Stimulated activated naive B cell treated with anti-CD40 and anti-IgM and Interleukin-4, amounts not matched to agents 10 μg/mL and 1 μg/mL and 100 μg/mL, for 72 hours (primary cell): ENCODE measurements around the gene SH3BP2.
A peak's percentile ranks its signal among the peaks of the same experiment; 100 is the strongest.

Experiments used
- ATAC-seq, 2 donors: fragments of 150-1000 bp; cut with Tn5 transposase; replicated peaks; 2 replicates each; pipeline ENCODE4 v1.10.0; 2021; ENCODE audit warnings: moderate library complexity in 1 of 2
- DNase-seq: peaks from one replicate; pipeline ENCODE4 v3.0.0; 2021
- H3K27ac Mint-ChIP-seq: one replicate; pipeline ENCODE4 v1.8.0; 2022; ENCODE audit warnings: mild to moderate bottlenecking, mixed read lengths
- H3K27me3 Mint-ChIP-seq, 2 donors: one replicate each; pipeline ENCODE4 v1.8.0; 2022; ENCODE audit warnings: mixed read lengths in 2 of 2
- H3K36me3 Mint-ChIP-seq, 2 donors: one replicate each; pipeline ENCODE4 v1.8.0; 2022; ENCODE audit warnings: mixed read lengths in 2 of 2, mild to moderate bottlenecking in 1 of 2
- H3K4me1 Mint-ChIP-seq, 2 donors: one replicate each; pipeline ENCODE4 v1.8.0; 2022; ENCODE audit warnings: mixed read lengths in 2 of 2, mild to moderate bottlenecking in 1 of 2
- H3K4me3 Mint-ChIP-seq, 2 donors: one replicate each; pipeline ENCODE4 v1.8.0; 2022; ENCODE audit warnings: mild to moderate bottlenecking in 2 of 2, mixed read lengths in 2 of 2, moderate library complexity in 1 of 2
- H3K9me3 Mint-ChIP-seq, 2 donors: one replicate each; pipeline ENCODE4 v1.8.0; 2022; ENCODE audit warnings: mixed read lengths in 2 of 2, mild to moderate bottlenecking in 1 of 2

Gene SH3BP2

GRCh38 chr4:2831611-2832308 is 38.9 kb downstream of the SH3BP2 start:
- peak overlapping the region; percentile 97 for H3K27ac Mint-ChIP-seq
- H3K4me1 Mint-ChIP-seq: peaks cover 48 to 66% of the 10 kb centered on the region in 2 donors
- DNase-seq (peak; percentile 1), ATAC-seq (no peak)
- peaks cover 56 to 70% of the 10 kb centered on the region in 2 donors for H3K36me3 Mint-ChIP-seq
- peak overlapping the region in 1 of 2 donors; percentile 65 for H3K4me3 Mint-ChIP-seq
- no peaks in the 10 kb centered on the region for H3K9me3 Mint-ChIP-seq
- no peaks in the 10 kb centered on the region for H3K27me3 Mint-ChIP-seq

- peak; percentile 88 to 90 for ATAC-seq
- peaks cover 47 to 72% of the 10 kb centered on the region in 2 donors for H3K4me1 Mint-ChIP-seq
- peak overlapping the region; percentile 97 for H3K27ac Mint-ChIP-seq
- DNase-seq: peak; percentile 77
- peak overlapping the region; percentile 52 to 65 for H3K4me3 Mint-ChIP-seq
- no peaks in the 10 kb centered on the region for H3K27me3 Mint-ChIP-seq
- peaks cover 59 to 70% of the 10 kb centered on the region in 2 donors for H3K36me3 Mint-ChIP-seq
- H3K9me3 Mint-ChIP-seq: no peaks in the 10 kb centered on the region
These were observed 39.6 kb downstream of the SH3BP2 start for GRCh38 chr4:2832309-2832980.

GRCh38 chr4:2832981-2833670 is 40.2 kb downstream of the SH3BP2 start:
- H3K36me3 Mint-ChIP-seq: peaks cover 55 to 63% of the 10 kb centered on the region in 2 donors
- DNase-seq (no peak), ATAC-seq (peak; percentile 19 to 24)
- H3K4me3 Mint-ChIP-seq: peak overlapping the region; percentile 52 to 65
- no peaks in the 10 kb centered on the region for H3K27me3 Mint-ChIP-seq
- H3K9me3 Mint-ChIP-seq: no peaks in the 10 kb centered on the region
- H3K4me1 Mint-ChIP-seq: peaks cover 54 to 76% of the 10 kb centered on the region in 2 donors
- H3K27ac Mint-ChIP-seq: peak overlapping the region; percentile 97

- Mint-ChIP-seq H3K36me3 (peaks cover 50 to 58% of the 10 kb centered on the region in 2 donors), H3K9me3 (no peaks in the 10 kb centered on the region), H3K27ac (peak overlapping the region; percentile 97), H3K4me3 (no peak overlapping the region), H3K4me1 (peaks cover 53 to 76% of the 10 kb centered on the region in 2 donors), H3K27me3 (no peaks in the 10 kb centered on the region)
- no peak for DNase-seq
- no peak for ATAC-seq
These were observed 40.8 kb downstream of the SH3BP2 start for GRCh38 chr4:2833671-2834000.

DNA sequence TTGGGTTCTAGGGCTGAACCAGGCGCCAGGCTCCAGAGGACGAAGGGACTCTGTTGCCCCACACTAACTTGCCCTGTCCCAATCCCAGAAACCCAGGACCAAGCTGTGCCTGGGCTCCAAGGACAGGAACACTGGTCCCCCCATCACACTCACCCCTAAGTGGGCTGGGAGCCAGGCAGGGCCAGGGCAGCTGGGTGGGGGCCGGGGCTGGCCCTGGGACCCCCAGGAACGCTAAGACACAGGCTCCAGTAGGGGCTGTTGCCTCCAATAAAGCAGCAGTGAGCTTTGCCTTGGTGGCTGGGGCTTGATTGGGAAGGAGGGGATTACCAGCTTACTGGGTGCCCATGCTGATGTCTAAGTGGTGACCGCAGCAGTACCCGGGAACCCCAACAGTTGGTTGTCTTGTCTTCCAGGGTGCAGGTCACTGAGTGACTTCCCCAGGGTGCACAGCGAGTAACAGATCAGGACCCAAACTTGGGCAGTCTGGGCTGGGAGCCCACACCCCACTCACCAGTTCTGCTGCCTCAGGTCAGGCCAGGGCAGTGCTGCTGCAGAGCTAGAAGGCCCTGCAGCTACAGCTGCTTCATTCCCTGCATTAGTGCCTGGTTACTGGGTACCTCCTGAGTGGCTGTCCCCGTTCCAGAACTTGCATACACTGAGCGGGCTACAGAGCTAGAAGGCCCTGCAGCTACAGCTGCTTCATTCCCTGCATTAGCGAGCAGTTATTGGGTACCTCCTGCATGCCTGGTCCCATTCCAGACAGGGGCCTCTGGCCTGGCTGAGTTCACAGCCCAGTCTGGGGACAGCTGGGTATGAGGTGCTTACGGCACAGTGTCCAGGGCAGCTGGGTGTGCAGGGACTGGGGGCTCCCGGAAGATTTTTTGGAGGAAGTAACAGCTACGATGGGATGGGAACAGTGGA is 41.4 kb downstream of the SH3BP2 start:
- peak overlapping the region; percentile 97 for H3K27ac Mint-ChIP-seq
- no peak for ATAC-seq
- no peak overlapping the region for H3K4me3 Mint-ChIP-seq
- no peaks in the 10 kb centered on the region for H3K27me3 Mint-ChIP-seq
- no peaks in the 10 kb centered on the region for H3K9me3 Mint-ChIP-seq
- peaks cover 44 to 52% of the 10 kb centered on the region in 2 donors for H3K36me3 Mint-ChIP-seq
- peaks cover 49 to 76% of the 10 kb centered on the region in 2 donors for H3K4me1 Mint-ChIP-seq
- DNase-seq: no peak

GRCh38 chr4:2835978-2836377 is 43.1 kb downstream of the SH3BP2 start:
- ATAC-seq: no peak
- no peak for DNase-seq
- no peaks in the 10 kb centered on the region for H3K27me3 Mint-ChIP-seq
- no peak overlapping the region for H3K4me3 Mint-ChIP-seq
- peaks cover 33 to 48% of the 10 kb centered on the region in 2 donors for H3K36me3 Mint-ChIP-seq
- peaks cover 50 to 81% of the 10 kb centered on the region in 2 donors for H3K4me1 Mint-ChIP-seq
- H3K27ac Mint-ChIP-seq: peak overlapping the region; percentile 92
- peaks cover 3 to 4% of the 10 kb centered on the region in 2 donors for H3K9me3 Mint-ChIP-seq

GRCh38 chr4:2836391-2836859 is 43.5 kb downstream of the SH3BP2 start:
- peaks cover 30 to 43% of the 10 kb centered on the region in 2 donors for H3K36me3 Mint-ChIP-seq
- H3K27ac Mint-ChIP-seq: peak overlapping the region; percentile 92
- no peak for DNase-seq
- H3K27me3 Mint-ChIP-seq: no peaks in the 10 kb centered on the region
- H3K4me1 Mint-ChIP-seq: peaks cover 51 to 81% of the 10 kb centered on the region in 2 donors
- H3K9me3 Mint-ChIP-seq: peaks cover 3 to 4% of the 10 kb centered on the region in 2 donors
- no peak for ATAC-seq
- H3K4me3 Mint-ChIP-seq: no peak overlapping the region

DNA sequence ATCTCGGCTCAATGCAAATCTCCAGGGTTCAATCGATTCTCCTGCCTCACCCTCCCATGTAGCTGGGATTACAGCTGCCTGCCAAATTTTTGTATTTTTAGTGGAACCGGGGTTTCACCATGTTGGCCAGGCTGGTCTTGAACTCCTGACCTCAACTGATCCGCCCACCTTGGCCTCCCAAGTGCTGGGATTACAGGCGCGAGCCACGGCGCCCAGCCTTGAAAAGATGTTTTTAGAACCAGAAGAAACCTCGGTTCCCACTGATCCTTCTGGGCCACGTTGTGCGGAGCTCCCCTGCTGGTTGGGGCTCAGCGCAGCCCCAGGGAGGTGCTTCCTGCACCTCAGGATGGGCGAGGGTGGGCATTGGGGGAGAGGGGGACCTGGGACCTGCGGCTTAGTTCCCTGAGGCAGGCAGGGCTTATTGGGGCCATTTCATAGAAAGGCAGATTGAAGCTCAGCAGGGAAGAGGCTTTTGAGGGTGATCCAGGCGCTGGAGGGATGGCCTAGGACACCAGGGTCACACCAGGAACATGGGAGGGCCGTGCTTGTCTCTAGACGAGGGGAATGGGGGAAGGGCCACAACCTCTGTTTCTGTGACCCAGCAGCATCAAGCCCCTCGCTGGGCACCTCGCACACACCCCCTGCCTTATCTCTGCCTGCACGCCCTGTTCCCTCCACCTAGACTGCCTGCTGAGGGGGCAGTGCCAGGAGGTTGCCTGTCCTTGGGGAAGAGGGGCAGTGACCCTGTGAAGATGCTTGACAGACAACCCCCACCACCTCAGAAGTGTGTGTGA is 44.4 kb downstream of the SH3BP2 start:
- Mint-ChIP-seq H3K27ac (peak overlapping the region; percentile 92), H3K36me3 (peaks cover 24 to 37% of the 10 kb centered on the region in 2 donors), H3K27me3 (no peaks in the 10 kb centered on the region), H3K9me3 (peaks cover 3 to 4% of the 10 kb centered on the region in 2 donors), H3K4me3 (peak overlapping the region; percentile 74 to 75), H3K4me1 (peaks cover 48 to 74% of the 10 kb centered on the region in 2 donors)
- no peak for DNase-seq
- ATAC-seq: no peak

DNA sequence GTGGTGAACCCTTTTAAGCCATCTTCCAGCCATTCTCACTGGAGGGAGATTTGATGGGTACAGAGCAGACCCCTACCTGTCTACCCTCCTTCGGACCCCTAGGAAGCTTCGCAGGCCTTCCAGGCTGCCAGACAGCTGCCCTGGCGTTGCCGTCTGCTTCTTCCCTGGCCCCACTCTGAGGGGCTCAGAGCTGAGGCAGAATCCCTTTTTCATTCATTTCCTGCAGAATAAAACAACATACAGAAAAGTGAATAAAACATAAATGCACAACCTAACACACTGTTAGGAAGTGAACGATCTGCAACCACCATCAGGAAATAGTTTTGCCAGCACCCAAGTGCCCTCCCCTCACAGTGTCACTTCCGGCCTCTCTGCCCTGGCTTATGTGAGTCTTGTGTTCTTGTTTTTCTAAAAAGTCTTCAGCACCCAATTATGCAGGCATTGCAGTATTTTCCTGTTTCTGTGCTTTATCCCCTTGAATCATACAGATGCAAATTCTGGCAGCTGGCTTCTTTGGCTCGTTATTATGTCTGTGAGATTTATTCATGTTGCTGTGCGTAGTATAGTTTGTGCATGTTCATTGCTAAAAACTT is 45.1 kb downstream of the SH3BP2 start:
- Mint-ChIP-seq H3K27ac (peak overlapping the region; percentile 92), H3K27me3 (no peaks in the 10 kb centered on the region), H3K36me3 (peaks cover 17 to 30% of the 10 kb centered on the region in 2 donors), H3K4me1 (peaks cover 47 to 74% of the 10 kb centered on the region in 2 donors), H3K4me3 (peak overlapping the region; percentile 74 to 75), H3K9me3 (peaks cover 3 to 4% of the 10 kb centered on the region in 2 donors)
- DNase-seq (no peak), ATAC-seq (peak; percentile 64 to 68)

DNA sequence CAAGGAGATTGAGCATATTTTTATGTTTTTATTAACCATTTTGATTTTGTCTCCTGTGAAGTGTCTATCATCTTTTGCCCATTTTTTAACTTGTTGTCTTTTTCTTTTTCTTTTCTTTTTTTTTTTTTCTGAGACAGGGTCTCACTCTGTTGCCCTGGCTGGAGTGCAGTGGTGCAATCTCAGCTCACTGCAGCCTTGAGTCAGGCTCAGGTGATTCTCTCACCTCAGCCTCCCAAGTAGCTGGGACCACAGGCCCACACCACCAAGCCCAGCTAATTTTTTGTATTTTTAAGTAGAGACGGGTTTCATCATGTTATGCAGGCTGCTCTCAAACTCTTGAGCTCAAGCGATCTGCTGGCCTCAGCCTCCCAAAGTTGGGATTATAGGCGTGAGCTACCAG is 46.2 kb downstream of the SH3BP2 start:
- ATAC-seq: no peak
- Mint-ChIP-seq H3K36me3 (peaks cover 12 to 21% of the 10 kb centered on the region in 2 donors), H3K4me1 (peaks cover 40 to 67% of the 10 kb centered on the region in 2 donors), H3K9me3 (peaks cover 3 to 4% of the 10 kb centered on the region in 2 donors), H3K27me3 (no peaks in the 10 kb centered on the region), H3K4me3 (peak overlapping the region in 1 of 2 donors; percentile 64), H3K27ac (peak overlapping the region; percentile 75)
- DNase-seq: no peak

DNA sequence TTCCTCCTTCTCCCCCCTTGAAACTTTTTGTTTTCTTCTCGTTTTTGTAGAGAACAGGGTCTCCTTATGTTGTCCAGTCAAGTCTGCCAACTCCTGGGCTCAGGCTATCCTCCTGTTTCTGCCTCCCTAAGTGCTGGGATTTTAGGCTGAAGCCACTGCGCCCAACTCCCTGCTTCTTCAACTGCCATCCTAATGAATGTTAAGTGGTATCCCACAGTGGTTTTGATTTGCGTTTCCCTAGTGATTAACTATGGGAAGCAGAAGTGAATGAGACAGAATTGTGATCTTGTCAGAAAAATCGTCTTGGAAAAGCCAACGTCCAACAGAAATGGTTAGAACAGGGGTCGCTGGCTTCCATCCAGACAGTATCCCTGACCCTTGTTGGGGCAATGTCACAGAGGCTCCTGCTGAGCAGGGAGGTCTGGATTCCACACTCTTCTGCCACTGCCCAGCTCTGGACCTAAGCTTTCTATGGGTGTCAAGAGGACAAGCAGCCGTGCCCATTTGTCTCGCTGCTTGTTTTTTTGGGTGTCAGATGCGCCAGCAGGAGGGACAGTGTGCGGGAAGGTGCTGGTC is 49.9 kb downstream of the SH3BP2 start:
- Mint-ChIP-seq H3K4me1 (peaks cover 37 to 62% of the 10 kb centered on the region in 2 donors), H3K9me3 (peaks cover 3 to 4% of the 10 kb centered on the region in 2 donors), H3K27ac (peak overlapping the region; percentile 95), H3K36me3 (peaks cover 7 to 15% of the 10 kb centered on the region in 2 donors), H3K27me3 (no peaks in the 10 kb centered on the region), H3K4me3 (peak overlapping the region; percentile 90 to 93)
- no peak for ATAC-seq
- DNase-seq: no peak

DNA sequence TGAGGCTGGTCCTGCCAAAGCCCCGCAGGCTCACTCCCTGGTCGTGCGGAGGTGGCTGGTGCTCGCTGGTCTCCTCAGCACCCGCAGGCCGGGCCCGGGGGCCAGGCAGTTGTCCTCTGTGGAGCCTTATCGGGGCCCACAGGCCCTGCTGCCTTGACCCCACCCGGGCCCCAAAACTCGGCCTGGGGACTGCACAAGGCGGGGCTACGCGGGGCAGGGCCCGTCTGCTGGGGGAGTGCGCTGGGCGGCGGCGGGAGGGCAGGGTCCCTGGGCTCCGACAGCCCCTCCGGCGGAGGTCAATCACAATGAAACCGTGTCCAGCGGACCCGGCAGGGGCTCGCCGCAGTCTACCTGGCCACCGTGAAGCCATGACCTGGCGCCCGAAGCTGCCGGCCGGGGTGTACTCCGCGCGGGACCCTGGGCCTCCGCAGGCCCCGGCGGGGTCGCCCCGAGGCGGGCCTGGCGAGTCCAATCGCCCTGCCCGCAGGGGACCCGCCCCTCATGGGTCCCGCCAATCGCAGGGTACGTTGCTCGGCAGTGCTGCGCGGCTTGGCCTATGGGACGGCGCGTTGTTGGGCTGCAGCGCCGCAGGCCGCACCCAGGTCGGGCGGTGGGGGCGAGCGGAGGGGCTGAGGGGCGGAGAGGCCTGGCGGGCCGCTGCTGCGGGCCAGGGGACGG is 50.5 kb downstream of the SH3BP2 start, which contains the start of gene ADD1:
Gene ADD1, plus strand, starts transcription at position 582 of the 678 bp plus-strand sequence. CDS start 32,072 bp downstream, outside the sequence.
- peak; percentile 88 to 93 for ATAC-seq
- DNase-seq: peak; percentile 97
- peaks cover 7 to 15% of the 10 kb centered on the region in 2 donors for H3K36me3 Mint-ChIP-seq
- H3K4me1 Mint-ChIP-seq: peaks cover 33 to 60% of the 10 kb centered on the region in 2 donors
- H3K27me3 Mint-ChIP-seq: no peaks in the 10 kb centered on the region
- H3K4me3 Mint-ChIP-seq: peak within 1 kb of the TSS; percentile 90 to 93
- H3K9me3 Mint-ChIP-seq: peaks cover 3 to 4% of the 10 kb centered on the region in 2 donors
- H3K27ac Mint-ChIP-seq: peak within 1 kb of the TSS; percentile 95
